SK-N-MC (cell line): ENCODE data around the gene SPN.

Experiments
- EZH2 ChIP-seq: fragments of 200-600 bp; sonication (generic); IDR thresholded peaks from one replicate; pipeline ENCODE4 v1.6.1; 2017; ENCODE audit warnings: antibody characterized with exemption
- POLR2AphosphoS5 ChIP-seq: IDR thresholded peaks from 2 replicates; pipeline ENCODE4 v1.6.1; 2012; ENCODE audit warnings: mild to moderate bottlenecking, low read depth, low read length, borderline replicate concordance

GRCh38 chr16:29717113-29717512, 54.1 kb downstream of the SPN start:
- TF ChIP-seq POLR2AphosphoS5 (no peak), EZH2 (no peak)
